GM19035 (cell line): ENCODE data around the gene TTLL12.

Experiments used
- ATAC-seq: cut with Tn5 transposase; IDR thresholded peaks from one replicate; pipeline ENCODE4 v1.9.1; 2021; ENCODE audit not compliant: unreplicated experiment

TTLL12 gene

DNA sequence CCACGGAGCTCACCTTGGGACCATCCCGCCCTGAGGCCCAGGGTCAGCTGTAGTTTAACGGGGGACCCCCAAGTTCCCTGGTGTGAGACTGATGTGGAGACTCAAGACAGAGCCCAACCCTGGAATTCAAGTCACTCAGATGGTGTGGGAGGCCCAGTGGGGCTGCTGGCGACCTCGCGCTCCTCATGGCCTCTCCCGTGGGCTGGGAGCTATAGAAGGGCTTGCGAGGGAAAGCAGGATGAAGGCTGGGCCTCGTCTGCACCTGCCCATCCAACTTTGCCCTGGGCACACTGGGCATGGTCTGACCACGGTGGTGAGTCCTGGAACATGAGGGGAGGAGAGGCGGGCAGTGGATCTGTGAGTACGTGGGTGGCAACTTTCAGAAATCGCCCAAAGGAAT, 13.6 kb upstream of the TTLL12 start:
- no peak for ATAC-seq

DNA sequence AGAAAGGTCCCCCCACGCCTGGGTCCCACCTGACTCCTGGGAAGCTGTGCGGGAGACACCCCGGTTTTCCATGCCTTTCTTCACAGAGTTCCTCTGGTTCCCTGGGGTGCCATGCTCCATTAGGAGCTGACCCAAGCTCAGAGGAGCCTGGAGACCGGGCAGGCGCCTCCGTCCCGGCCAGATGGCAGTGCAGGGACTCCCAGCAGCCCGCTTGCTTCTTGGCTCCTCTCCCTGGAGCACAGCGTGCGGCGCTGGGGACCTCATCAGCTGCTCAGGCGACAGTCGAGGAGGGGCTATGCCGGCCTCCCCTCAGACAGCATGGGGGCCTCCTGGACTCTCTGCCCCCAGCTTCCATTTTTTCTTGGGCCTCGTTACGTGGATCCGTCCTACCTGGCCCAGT, 13.1 kb upstream of the TTLL12 start:
- ATAC-seq: no peak

DNA sequence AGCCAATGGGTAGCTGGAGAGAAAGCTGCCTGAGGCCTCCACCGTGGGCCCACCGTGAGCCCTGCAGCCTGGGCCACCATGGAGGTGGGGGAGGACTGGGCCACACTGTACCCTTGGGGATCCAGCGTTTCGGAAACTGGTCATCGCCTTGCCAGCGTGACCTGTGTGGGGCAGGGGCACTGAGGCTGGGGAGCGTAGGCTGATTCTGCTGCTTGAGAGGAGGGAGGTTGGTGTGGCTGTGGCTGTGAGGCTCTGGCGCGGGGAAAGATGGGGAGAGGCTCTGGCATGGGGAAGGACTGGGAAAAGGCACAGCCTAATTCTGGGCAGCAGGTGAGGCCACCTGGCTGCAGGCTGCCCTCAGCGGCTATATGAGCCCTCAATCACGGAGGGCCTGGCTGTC, 12.6 kb upstream of the TTLL12 start:
- no peak for ATAC-seq

GRCh38 chr22:43198936-43199335, 12.0 kb upstream of the TTLL12 start:
- no peak for ATAC-seq

DNA sequence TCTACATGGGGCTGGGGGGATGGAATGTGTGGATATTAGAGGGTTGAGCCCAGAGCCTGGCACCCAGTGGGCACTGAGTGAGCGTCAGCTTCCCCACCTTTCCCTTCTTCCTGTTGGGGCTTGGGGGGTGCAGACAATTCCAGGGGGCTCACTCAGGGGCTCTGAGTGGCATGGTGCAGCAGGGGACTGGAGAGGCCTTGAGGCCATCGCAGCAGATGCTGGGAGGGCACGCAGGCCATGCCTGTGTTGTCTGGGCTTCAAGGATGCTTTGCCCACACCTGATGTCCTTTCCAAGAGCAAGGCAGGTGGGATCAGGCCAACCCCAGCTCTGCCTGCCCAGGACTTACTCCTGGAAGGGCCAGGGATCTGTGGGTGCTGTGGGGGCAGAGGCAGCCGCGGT, 11.2 kb upstream of the TTLL12 start:
- ATAC-seq: no peak

DNA sequence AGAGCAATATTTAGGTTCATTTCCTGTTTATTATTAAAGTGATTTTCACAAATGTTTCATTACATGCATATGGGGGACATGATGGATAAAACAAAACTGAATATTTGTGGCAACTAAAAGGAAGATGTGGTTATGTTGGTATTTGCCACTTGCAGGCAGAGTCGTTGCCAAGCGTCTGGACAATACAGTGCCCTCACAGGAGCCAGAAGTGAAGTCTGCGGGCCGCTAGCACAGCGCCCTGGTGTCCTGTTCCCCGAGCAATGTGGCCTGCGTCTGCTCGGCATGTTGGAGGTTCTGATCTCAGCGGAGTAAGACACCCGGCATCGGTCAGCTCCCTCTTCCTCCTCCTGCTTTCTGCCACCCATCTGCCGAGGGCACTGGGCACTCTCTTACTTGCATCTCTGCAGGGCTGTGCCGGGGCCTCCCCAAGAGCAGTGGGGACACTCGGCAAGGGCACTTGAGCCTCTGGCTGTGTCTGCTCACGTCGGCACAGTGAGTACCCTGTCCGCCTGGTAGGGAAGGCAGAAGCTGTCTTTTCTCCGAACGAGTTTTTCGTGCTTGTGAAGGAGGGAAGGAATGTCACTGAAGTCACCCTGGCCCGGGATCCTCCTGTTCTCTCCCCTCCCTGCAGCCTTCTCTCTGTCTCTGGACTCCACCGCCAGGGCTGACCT, 10.5 kb upstream of the TTLL12 start:
- no peak for ATAC-seq

DNA sequence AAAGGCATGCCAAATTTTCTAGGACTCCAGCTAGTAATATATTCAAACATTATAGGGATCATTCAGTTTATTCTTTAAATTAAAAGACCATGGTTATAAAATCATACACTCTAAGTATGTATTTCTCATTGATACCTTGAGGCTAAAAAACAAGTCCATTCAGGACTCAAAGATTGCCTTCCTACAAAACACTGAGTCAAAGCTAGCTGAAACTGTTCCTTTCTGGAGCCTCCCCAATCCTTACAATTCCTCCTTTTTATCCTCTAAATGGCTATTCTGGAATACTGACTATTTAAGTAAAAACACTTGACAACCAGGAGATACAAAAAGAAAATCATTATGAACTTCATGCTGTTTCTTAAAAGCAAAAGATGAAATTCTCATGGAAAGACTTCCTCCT, 4.9 kb upstream of the TTLL12 start:
- no peak for ATAC-seq

- no peak for ATAC-seq
Measured at GRCh38 chr22:43188829-43189545, 2.1 kb upstream of the TTLL12 start.

- peak; percentile 80 for ATAC-seq
Measured at GRCh38 chr22:43187171-43188099, 501 bp upstream of the TTLL12 start.

DNA sequence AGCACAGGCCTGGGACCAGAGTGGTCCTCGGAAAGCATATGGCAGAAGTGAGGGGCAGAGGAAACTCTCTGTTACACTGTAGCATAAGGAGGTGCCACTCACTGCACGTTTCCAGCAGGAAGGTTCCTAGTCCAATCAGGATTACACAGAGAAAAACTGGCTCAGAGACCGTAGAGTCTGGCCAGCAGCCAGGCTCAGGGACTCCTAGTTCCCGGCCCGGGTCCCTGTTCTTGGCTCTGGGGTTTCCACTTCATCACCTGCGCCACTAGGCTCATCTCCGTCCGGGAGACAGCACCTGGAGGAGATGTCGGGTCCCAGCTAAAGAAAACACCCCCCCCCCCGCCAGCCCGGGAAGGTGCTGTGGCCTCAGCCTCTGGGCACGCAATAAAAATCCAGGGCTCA, 1.1 kb downstream of the TTLL12 start:
- no peak for ATAC-seq

- no peak for ATAC-seq
Measured at GRCh38 chr22:43183496-43184277, 3.2 kb downstream of the TTLL12 start.

DNA sequence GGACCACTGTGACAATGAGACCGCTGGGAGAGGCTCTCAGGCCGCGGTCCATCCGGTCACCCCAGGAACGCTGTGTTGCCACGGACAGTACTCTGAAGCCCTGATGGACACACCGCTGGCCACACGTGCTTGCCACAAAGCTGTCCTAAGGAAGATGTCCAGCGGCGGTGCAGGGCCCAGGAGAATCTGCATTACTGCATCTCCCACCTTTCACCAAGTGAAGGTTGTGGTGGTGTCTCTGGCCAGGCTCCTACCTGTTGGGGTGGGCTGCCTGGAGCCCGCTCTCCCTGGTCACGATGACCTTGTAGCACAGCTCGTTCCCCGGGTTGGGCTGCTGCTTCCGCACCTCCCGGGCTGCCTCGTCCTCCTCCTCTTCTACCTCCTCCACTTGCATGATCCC, 4.2 kb downstream of the TTLL12 start:
- ATAC-seq: no peak

- no peak for ATAC-seq
Measured at GRCh38 chr22:43182118-43182517, 4.8 kb downstream of the TTLL12 start.

DNA sequence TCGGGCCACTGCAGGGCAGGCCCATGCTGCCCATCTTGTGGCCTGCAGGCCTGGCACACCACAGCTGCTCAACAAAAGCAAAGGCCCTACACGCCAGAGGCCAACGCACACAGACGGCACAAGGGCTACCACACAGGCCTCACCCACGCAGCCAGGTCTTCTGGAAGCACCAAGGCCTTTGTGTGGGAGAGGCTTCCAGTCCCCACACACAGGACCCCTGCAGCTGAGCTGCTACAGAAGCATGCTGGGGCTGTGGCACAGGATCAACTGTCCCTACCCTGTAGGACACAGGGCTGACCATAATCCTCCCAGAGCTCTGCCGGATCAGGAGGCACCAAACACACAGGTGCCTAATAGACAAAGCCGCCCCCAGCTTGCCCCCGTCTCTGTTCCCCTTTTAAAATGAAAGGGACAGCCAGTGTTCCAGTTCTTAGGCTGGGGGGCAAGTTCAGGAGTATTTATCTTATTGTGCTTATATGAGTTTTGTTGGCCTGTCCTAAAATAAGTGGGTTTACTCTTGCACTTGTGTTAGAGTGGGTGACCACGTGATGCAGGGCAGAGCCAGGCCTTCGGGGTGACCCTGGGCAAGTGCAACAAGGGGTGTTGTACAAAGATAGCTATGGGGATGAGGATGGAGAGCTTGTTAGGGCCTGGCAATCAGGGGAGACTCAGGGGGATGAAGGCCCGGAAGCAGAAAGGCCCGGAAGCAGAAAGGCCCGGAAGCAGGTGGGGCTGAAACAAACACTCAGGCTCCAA, 5.4 kb downstream of the TTLL12 start:
- ATAC-seq: no peak

DNA sequence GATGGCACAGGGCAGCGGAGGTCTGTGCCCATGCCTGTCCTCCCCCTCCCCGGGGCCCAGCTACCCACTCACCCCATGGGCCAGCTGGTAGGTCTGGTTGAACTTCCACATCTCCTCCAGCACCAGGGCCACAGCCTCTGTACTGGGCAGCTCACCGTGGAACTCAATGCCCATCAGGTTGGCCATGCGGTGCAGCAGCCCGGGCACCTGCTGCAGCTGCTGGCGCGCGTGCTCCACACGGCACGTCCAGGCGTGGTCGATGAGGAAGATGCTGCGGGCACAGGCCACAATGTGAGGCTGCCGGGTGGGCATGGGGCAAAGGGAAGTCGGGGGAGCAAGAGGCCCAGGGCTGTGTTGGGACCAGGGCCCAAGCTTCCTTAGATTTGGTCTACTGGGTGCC, 6.3 kb downstream of the TTLL12 start:
- no peak for ATAC-seq

GRCh38 chr22:43179911-43180195, 7.1 kb downstream of the TTLL12 start:
- ATAC-seq: no peak

GRCh38 chr22:43179146-43179910, 7.6 kb downstream of the TTLL12 start:
- no peak for ATAC-seq

- no peak for ATAC-seq
Measured at GRCh38 chr22:43177479-43177878, 9.5 kb downstream of the TTLL12 start.

DNA sequence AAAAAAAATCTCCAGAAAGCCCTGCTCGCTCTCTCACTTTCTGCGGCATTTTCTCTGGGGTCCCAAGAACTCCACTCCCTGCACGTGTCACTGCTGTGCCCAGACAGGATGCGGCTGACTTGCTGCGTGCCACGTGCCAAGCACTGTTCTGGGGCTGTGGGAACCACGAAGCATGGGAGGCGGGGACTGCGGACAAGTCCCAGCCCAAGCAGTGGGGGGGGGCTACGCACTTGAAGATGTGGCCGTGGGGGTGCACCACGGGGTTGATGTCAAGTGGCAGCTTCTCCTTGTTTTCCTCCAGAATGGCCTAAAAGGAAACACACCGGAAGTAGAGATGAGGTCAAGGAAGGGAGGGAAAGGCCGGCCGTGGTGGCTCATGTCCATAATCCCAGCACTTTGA, 10.8 kb downstream of the TTLL12 start:
- ATAC-seq: no peak
